ENCODE results near the gene COMMD1.

- no peak for TF ChIP-seq CTCF (IDR thresholded peaks at IDR 0.05; ENCODE audit: low read length)
- TF ChIP-seq EZH2phosphoT487 (IDR thresholded peaks at IDR 0.05; ENCODE audit: low read length) = no peak
Observed at GRCh38 chr2:61937098-61937497, 31.6 kb downstream of the COMMD1 start.
